GM21619 (cell line): ENCODE results near the gene YIPF7.

Experiments
- ATAC-seq: cut with Tn5 transposase; IDR thresholded peaks from one replicate; pipeline ENCODE4 v1.9.1; 2021; ENCODE audit not compliant: unreplicated experiment

The YIPF7 gene

GRCh38 chr4:44651425-44651824 is at the start of gene YIPF7:
TSS of gene YIPF7 (minus strand) at chr4:44651625. CDS start at chr4:44650100, 1,525 bp downstream.
- ATAC-seq, result no peak

- no peak for ATAC-seq
Observed at GRCh38 chr4:44701037-44701436, 49.6 kb upstream of the YIPF7 start.

GRCh38 chr4:44700427-44700826 is 49.0 kb upstream of the YIPF7 start:
- no peak for ATAC-seq

DNA sequence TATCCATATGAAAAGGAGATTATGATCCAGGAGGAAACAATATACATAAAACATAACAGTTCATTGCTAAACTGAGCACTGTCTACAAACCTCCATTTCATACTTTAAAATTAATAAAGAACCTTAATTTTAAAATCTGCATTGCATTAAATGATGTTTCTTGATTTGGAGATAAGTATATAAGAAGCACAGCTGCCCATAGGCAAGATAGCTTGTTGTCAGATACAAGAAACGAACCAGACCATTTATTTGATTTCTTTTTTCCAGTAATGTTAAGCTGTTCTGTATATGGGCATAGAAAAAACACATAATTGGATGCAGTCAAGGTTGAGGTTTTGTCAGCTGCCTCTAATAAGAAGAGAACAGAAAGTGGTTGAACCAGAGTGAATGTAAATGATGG is 33.2 kb upstream of the YIPF7 start:
- ATAC-seq, result no peak

- no peak for ATAC-seq
Observed at GRCh38 chr4:44679060-44679459, 27.6 kb upstream of the YIPF7 start.

DNA sequence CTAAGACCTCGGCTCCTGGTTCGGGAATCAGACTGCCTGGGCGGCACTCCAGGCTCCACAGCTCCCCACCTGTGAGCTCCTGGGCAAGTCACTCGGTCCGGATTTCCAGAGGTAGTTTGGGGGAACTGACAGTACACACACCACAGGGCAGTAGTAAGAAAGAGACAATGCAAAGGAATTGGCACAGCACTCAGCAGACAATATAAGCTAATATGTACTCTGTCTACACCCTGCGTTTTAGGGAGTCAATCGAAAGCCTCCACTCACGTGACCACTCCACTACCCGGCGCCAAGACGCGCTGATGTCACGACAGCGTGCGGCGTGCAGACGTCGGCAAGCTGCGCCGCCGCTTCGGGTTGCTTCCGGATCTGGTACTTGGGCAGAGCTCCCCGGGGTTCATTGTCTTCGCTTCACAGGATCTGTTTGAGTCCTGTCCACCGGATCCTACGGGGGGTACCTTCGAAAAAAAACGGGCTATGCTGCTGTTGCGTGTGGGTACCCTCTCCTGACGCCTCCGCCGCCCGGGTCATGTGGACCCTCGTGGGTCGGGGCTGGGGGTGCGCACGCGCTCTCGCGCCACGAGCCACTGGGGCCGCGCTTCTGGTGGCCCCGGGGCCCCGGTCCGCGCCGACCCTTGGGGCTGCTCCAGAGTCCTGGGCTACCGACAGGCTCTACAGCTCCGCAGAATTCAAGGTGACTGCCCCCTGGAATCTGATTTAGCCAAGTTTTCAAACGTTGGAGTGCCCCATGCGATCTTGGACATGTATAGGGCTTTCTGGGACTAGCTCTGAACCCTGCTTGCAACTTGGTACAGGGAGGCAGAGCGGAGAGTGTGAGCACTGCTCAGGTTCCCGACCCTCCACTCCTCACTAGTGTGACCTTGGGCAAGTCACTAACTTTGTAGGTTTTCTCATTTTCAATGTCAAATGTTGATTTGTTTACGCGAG is 26.9 kb upstream of the YIPF7 start, which contains the start of gene GUF1:
TSS of gene GUF1 (plus strand) at position 327 of the 948 bp plus-strand sequence. CDS start at position 530, 203 bp downstream.
- ATAC-seq, result peak; percentile 95

DNA sequence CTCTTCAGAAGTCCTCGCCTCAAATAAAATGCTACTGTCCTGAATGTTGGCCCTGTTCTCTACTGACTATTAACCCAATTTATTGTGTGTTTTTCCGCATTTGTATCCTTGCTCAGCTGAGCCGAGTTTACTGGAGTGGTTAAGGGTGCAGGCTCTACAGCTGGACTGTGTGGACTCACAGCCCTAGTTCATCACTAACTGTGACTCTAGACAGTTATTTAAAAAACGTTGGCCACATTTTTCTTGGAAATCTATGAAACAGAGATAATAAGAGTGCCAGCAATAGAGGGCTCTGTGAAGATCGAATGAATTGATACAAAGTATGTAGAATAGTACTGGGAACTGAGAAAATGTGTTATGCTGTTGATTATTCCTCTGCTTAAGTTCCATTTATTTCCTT is 23.9 kb upstream of the YIPF7 start:
- ATAC-seq, result no peak

GRCh38 chr4:44674471-44674870 is 23.0 kb upstream of the YIPF7 start:
- no peak for ATAC-seq

DNA sequence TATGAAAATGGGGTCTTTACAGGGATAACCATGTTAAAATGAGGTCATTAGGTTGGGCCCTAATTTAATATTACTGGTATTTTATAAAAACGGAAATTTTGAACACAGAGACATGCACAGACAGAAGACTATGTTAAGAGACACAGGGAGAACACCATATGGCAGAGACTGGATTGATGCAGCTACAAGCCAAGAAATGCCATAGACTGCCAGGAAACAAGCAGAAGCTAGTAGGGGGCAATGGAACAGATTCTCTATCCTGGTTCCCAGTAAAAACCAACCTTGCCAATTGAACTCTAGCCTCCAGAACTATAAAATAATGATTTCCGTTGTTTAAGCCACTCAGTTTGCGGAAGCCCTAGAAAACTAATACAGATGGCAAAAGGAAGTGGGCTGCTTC is 20.2 kb upstream of the YIPF7 start:
- ATAC-seq, result no peak

GRCh38 chr4:44670506-44671199 is 19.2 kb upstream of the YIPF7 start:
- no peak for ATAC-seq

GRCh38 chr4:44668526-44668925 is 17.1 kb upstream of the YIPF7 start:
- ATAC-seq, result no peak

DNA sequence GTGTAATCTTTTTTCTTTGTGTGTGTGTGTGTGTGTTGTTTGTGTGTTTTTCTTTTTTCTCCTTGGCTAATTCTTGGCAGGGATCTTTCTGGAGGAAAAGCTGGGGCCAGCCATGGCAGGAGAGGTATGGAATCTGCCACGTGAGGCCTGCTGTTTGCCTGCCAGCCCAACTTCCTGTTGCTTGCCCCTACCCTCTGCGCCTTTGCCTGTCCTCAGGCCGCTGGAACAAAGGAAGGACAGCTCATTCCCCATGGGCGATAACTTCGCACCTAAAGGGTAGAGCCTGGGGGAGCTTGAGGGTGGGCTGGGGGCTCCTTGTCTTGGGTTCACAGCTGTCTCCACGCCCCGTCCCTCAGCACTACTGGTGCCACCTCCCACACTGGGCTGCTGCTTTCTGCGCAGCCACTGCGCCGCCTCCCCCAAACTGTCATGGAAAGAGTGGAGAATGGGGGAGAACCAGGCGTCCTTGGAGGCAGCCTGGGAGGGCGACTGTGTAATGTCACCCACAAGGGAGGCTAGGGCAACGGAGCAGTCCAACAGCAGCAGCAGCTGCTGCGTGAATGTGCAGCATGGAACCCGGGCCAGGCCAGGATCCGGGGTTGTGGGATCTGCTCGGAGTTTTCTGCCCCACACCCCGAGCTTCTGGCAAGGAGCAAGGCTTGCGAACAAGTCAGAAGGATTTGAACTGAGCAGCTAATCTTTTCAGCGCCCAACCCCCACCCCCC is 12.3 kb upstream of the YIPF7 start:
- ATAC-seq, result no peak

DNA sequence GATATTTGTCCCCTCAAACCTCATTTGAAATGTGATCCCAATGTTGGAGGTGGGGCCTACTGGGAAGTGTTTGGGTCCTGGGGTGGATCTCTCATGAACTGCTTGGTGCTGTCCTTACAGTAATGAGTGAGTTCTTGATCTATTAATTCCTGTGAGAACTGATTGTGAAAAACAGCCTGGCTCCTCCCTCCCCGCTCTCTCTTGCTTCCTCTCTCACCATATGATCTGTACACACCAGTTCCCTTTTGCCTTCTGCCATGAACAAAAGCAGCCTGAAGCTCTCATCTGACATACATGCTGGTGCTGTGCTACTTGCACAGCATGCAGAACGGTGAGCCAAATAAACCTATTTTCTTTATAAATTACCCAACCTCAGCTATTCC is 11.2 kb upstream of the YIPF7 start:
- ATAC-seq, result no peak

DNA sequence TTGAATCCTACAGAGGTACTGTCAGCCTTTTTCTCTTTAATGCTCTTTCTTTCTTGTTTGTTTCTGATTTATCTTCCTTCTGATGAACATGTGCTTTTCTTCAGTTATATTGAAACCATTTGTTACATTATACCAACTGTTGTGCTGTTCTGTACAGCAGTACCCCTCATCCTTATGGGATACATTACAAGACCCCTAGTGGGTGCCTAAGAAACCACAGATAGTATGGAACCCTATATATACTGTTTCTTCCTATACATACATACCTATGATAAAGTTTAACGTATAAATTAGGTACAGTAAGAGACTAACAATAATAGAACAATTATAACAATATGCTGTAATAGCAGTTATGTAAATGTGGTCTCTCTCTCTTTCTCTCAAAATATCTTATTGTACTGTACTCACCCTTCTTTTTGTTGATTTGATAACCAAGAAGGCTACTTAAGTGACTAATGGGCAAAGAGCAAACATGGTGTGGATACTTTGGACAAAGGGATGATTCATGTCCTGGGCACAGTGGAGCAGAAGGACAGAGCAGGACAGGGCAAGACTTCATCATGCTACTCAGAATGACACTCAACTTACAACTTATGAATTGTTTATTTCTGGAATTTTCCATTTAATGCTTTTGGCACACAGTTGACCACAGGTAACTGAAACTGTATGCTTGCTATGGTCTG is 10.7 kb upstream of the YIPF7 start:
- ATAC-seq, result no peak

GRCh38 chr4:44660396-44660795 is 9.0 kb upstream of the YIPF7 start:
- no peak for ATAC-seq

- ATAC-seq, result no peak
Observed at GRCh38 chr4:44652002-44652401, 577 bp upstream of the YIPF7 start.

DNA sequence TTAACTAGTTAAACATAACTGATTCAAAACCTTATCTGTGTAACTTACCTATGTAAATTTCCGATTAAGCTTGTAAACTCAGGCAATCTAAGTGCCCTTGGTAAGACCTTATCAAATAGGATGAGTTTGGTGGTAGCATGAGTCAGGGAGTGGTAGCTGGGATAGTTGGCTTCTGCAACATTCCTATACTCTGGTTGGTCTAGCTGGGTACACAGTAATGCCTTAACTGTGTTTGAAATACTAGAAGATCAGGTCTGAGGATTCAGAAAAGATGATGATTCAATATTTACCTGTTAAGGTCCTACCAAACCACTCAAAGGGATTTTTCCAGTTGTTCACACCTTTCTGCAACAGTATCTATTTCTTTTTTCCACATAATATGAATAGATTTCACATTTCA is 5.3 kb downstream of the YIPF7 start:
- no peak for ATAC-seq

GRCh38 chr4:44638091-44638490 is 13.3 kb downstream of the YIPF7 start:
- ATAC-seq, result no peak

GRCh38 chr4:44632733-44633132 is 18.7 kb downstream of the YIPF7 start:
- ATAC-seq, result no peak

- ATAC-seq, result no peak
Observed at GRCh38 chr4:44632089-44632488, 19.3 kb downstream of the YIPF7 start.
